Osteoblast (primary cell): ENCODE measurements around the gene OBSCN. TPM values are rescaled to one million over a fixed set of nuclear protein-coding genes. Genes with fewer than 3 reads are reported as not detected.

Experiments
- DNase-seq: peaks from one replicate; pipeline ENCODE4 v3.0.0; 2011; ENCODE audit warnings: low spot score, mixed read lengths; ENCODE audit not compliant: insufficient read length; ENCODE audit errors: missing footprints
- H2AFZ ChIP-seq: 2 replicates; pipeline ENCODE4 v1.6.0; 2011; ENCODE audit warnings: mild to moderate bottlenecking, low read length
- H3K27ac ChIP-seq: 2 replicates; pipeline ENCODE4 v1.5.1; 2011; ENCODE audit warnings: mild to moderate bottlenecking, low read depth, low read length, moderate library complexity
- H3K27me3 ChIP-seq: 2 replicates; pipeline ENCODE4 v1.6.0; 2012; ENCODE audit warnings: mild to moderate bottlenecking, control low read depth, inconsistent platforms, low read length, moderate library complexity; ENCODE audit not compliant: insufficient read depth
- H3K36me3 ChIP-seq: 2 replicates; pipeline ENCODE4 v1.5.1; 2011; ENCODE audit warnings: mild to moderate bottlenecking, low read length, control low read depth, moderate library complexity; ENCODE audit not compliant: insufficient read depth
- H3K4me1 ChIP-seq: 2 replicates; pipeline ENCODE4 v1.5.1; 2011; ENCODE audit warnings: mild to moderate bottlenecking, low read length, control low read depth, moderate library complexity; ENCODE audit not compliant: insufficient read depth
- H3K4me2 ChIP-seq: 2 replicates; pipeline ENCODE4 v1.6.0; 2011; ENCODE audit warnings: mild to moderate bottlenecking, low read length; ENCODE audit not compliant: insufficient read depth
- H3K4me3 ChIP-seq: fragments of 200-600 bp; sonication (generic); 3 replicates; pipeline ENCODE4 v1.5.1; 2012; ENCODE audit warnings: mild to moderate bottlenecking, low read length, inconsistent platforms; ENCODE audit not compliant: insufficient read depth
- H3K79me2 ChIP-seq: 2 replicates; pipeline ENCODE4 v1.6.0; 2012; ENCODE audit warnings: mild to moderate bottlenecking, low read length, control low read depth, inconsistent platforms; ENCODE audit not compliant: insufficient read depth
- H3K9me3 ChIP-seq: 2 replicates; pipeline ENCODE4 v1.5.1; 2011; ENCODE audit warnings: low read depth, low read length, control low read depth
- H4K20me1 ChIP-seq: 2 replicates; pipeline ENCODE4 v1.6.0; 2012; ENCODE audit warnings: mild to moderate bottlenecking, low read length, control low read depth; ENCODE audit not compliant: insufficient read depth
- total RNA-seq: library from RNA; depleted of rRNA; stranded (reverse); fragments of >200 nt; gene quantifications from 2 replicates; pipeline ENCODE4 v1.2.3, GENCODE V29; 2012
- TF ChIP-seq, protein P1 (sequence below): IDR thresholded peaks from 2 replicates; pipeline ENCODE4 v1.5.1; 2011; ENCODE audit warnings: mild to moderate bottlenecking, low read depth, low read length, moderate library complexity; ENCODE audit errors: extremely low read depth

OBSCN gene
- total RNA-seq, 1 donor: 2.9 TPM

- no peaks in the 10 kb centered on the region for H4K20me1 ChIP-seq
- H3K27ac ChIP-seq: no peak overlapping the region
- no peak overlapping the region for H3K4me2 ChIP-seq
- H3K27me3 ChIP-seq: no peaks in the 10 kb centered on the region
- H3K79me2 ChIP-seq: no peaks in the 10 kb centered on the region
- H3K36me3 ChIP-seq: no peaks in the 10 kb centered on the region
- no peaks in the 10 kb centered on the region for H3K4me1 ChIP-seq
- H2AFZ ChIP-seq: no peak overlapping the region
- peaks cover 3% of the 10 kb centered on the region for H3K9me3 ChIP-seq
- no peak for DNase-seq
- TF ChIP-seq, protein P1, sequence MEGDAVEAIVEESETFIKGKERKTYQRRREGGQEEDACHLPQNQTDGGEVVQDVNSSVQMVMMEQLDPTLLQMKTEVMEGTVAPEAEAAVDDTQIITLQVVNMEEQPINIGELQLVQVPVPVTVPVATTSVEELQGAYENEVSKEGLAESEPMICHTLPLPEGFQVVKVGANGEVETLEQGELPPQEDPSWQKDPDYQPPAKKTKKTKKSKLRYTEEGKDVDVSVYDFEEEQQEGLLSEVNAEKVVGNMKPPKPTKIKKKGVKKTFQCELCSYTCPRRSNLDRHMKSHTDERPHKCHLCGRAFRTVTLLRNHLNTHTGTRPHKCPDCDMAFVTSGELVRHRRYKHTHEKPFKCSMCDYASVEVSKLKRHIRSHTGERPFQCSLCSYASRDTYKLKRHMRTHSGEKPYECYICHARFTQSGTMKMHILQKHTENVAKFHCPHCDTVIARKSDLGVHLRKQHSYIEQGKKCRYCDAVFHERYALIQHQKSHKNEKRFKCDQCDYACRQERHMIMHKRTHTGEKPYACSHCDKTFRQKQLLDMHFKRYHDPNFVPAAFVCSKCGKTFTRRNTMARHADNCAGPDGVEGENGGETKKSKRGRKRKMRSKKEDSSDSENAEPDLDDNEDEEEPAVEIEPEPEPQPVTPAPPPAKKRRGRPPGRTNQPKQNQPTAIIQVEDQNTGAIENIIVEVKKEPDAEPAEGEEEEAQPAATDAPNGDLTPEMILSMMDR: no peak
- no peak overlapping the region for H3K4me3 ChIP-seq
These were observed 88.1 kb downstream of the OBSCN start for GRCh38 chr1:228295981-228296380.

GRCh38 chr1:228297242-228297641 is 89.4 kb downstream of the OBSCN start:
- Histone ChIP-seq H3K27ac (no peak overlapping the region), H3K27me3 (no peaks in the 10 kb centered on the region), H3K4me1 (no peaks in the 10 kb centered on the region), H4K20me1 (no peaks in the 10 kb centered on the region), H3K4me3 (no peak overlapping the region), H3K36me3 (no peaks in the 10 kb centered on the region), H3K9me3 (peaks cover 11% of the 10 kb centered on the region), H3K4me2 (no peak overlapping the region), H2AFZ (no peak overlapping the region), H3K79me2 (no peaks in the 10 kb centered on the region)
- no peak for DNase-seq
- TF ChIP-seq, protein P1: no peak

GRCh38 chr1:228297822-228298221 is 90.0 kb downstream of the OBSCN start:
- TF ChIP-seq, protein P1: no peak
- DNase-seq: no peak
- H4K20me1 ChIP-seq: no peaks in the 10 kb centered on the region
- H3K4me1 ChIP-seq: no peaks in the 10 kb centered on the region
- H3K79me2 ChIP-seq: no peaks in the 10 kb centered on the region
- no peak overlapping the region for H2AFZ ChIP-seq
- H3K4me3 ChIP-seq: no peak overlapping the region
- H3K36me3 ChIP-seq: no peaks in the 10 kb centered on the region
- peaks cover 16% of the 10 kb centered on the region for H3K9me3 ChIP-seq
- H3K4me2 ChIP-seq: no peak overlapping the region
- H3K27ac ChIP-seq: no peak overlapping the region
- no peaks in the 10 kb centered on the region for H3K27me3 ChIP-seq

GRCh38 chr1:228298471-228298870 is 90.6 kb downstream of the OBSCN start:
- Histone ChIP-seq H3K4me1 (no peaks in the 10 kb centered on the region), H3K4me3 (no peak overlapping the region), H3K9me3 (peaks cover 17% of the 10 kb centered on the region), H4K20me1 (no peaks in the 10 kb centered on the region), H3K4me2 (no peak overlapping the region), H3K79me2 (no peaks in the 10 kb centered on the region), H3K27ac (no peak overlapping the region), H3K36me3 (no peaks in the 10 kb centered on the region), H2AFZ (no peak overlapping the region), H3K27me3 (no peaks in the 10 kb centered on the region)
- DNase-seq: no peak
- TF ChIP-seq, protein P1: no peak
